Left colon (tissue), 2 donors: ENCODE measurements around the gene TICRR. TPM values are rescaled to one million over a fixed set of nuclear protein-coding genes. Genes with fewer than 3 reads are reported as not detected.
A peak's percentile ranks its signal among the peaks of the same experiment; 100 is the strongest.

Source experiments
- ATAC-seq: fragments of 200-7000 bp; cut with Tn5 transposase; one replicate; pipeline ENCODE4 v1.9.1; 2020; ENCODE audit warnings: mild to moderate bottlenecking, moderate library complexity
- DNase-seq, 2 donors: peaks; one replicate each; pipeline ENCODE4 v3.0.0-alpha.2; 2020
- intact Hi-C, 2 donors: fragments of 100-400 bp; cut with DNase I in 1 of 2; cut with micrococcal nuclease in 1 of 2; formaldehyde crosslinking; loops; one replicate each; pipeline versions ENCODE4 v1.11.2 to v1.14.0; 2022; cut with DNase I, micrococcal nuclease
- total RNA-seq, 2 donors: library from RNA; stranded (reverse); fragmentation: NEBNext Ultra II Directional; extraction: Animal tissue kit (Norgen Biotek cat#: 25700); gene quantifications; one replicate each; pipeline ENCODE4 v1.2.1, GENCODE V29; 2021
- donor health status: DM: no; HTN: no; CAD: no.
- donor health status: DM: yes; HTN: yes; CAD: no.

Gene TICRR
- total RNA-seq, 2 donors from 2014 or later = 1.3 to 4.4 TPM

DNA sequence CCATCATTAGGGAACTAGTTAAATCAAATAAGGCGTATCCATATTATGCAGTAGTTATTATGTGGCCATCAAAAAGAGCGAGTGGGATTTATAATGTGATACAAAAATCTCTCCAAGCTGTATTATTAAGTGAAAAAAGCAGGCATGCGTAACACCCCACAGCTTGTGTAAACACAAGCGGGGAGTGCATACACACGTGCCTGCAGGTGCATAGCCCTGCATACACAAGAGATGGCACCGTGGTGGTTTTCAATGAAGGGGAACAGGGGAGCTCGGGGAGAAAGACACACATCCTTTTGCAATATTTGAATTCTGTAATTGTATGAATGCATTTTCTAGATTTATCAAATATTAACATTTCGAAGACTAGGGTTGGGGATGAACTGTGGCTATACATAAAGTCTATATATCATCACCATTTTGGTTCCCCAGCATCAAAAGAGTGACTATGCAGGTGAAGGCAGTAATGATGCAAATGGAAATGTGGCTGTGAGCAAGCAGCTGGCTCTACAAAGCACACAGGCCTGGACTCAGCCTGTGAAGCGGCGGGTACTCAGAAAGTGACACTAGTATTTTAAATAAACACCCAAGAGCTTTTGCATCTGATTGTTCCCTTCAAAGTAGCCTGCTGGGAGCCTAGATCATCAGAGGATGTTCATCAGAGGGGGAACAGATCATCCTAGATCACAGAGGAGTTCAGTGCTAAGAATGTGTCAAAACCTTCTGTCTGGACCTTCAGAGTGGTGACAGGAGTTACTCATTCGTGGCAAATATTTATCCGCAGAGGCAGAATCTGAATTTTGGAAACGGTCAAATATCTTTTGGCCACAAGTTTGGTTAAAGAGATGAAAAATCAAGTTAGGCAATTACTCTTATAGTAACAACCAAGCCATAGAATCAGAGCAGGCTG lies 89.4 kb downstream of the TICRR start:
- intact Hi-C loops = no loop called here
- ATAC-seq (no peak), DNase-seq (no peak)

DNA sequence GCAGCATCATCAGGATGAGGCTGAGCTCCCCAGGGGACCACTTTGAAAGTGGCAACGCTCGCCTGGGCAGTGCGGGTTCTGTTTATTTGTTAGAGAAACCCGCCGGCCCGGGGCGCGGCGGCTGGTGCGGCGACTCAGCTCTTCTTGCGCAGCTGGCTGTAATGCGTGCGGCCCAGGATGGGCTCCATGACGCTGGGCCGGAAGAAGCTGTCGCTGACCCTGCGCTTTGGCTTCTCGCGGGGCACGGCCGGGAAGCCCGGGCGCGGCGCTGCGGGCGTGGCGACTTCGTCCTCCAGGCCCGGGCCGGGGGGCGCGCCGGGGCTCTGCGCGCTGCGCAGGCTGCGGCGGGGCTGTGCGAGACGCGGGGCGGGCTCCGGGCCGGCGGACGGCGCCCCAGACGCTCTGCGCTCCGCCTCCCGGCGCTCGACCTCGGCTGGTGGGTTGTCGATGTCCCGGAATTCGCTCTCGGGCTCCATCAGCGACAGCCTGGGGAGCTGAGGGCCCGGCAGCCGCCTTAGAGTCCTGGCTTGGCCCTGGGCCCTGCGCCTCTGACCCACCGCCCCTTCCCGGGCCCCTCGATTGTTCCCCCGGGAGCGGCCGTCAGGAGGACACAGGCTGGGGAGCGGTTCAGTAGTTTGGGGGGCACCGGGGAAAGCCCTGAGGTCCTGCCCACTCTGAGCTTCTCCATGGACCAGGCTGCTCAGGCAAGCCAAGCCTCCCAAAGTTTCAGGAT lies 90.3 kb downstream of the TICRR start:
- ATAC-seq (peak; percentile 59), DNase-seq (peak in 1 of 2 donors; percentile 76)
- intact Hi-C loops = no loop called here

DNA sequence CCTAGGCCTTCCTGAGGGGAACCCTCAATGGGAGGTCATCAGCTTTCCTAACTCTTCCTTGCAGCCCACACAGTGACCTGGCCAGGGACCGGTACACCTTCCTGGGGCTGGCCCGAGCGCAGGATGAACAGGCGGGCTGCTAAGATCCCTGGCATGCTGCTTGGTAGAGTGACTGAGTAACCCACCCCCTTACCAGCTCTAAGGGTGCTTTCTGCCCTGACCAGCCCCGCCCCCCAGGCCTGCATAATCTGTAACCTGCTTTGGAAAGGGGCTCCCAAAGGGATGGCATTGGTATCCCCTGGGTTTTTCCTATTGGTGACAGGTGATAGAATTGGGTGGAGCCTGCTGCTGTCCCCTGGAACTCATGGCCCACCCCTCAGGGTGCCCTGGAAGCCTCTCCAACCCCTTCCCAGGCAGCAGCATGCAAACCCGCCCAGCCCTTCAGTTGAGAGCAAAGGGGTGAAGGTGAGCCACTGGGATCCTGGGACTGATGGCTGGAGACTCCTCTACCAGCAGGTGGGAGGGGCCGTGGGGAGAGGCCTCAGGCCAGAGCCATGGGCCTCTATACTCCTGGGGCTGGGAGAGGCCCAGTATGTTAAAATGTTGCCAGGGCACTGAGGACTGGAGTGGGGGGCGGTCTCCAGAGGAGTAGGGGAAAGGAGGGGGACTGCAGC lies 91.1 kb downstream of the TICRR start:
- peak in 1 of 2 donors; percentile 37 for DNase-seq
- ATAC-seq = no peak
- intact Hi-C loops = no loop called here

DNA sequence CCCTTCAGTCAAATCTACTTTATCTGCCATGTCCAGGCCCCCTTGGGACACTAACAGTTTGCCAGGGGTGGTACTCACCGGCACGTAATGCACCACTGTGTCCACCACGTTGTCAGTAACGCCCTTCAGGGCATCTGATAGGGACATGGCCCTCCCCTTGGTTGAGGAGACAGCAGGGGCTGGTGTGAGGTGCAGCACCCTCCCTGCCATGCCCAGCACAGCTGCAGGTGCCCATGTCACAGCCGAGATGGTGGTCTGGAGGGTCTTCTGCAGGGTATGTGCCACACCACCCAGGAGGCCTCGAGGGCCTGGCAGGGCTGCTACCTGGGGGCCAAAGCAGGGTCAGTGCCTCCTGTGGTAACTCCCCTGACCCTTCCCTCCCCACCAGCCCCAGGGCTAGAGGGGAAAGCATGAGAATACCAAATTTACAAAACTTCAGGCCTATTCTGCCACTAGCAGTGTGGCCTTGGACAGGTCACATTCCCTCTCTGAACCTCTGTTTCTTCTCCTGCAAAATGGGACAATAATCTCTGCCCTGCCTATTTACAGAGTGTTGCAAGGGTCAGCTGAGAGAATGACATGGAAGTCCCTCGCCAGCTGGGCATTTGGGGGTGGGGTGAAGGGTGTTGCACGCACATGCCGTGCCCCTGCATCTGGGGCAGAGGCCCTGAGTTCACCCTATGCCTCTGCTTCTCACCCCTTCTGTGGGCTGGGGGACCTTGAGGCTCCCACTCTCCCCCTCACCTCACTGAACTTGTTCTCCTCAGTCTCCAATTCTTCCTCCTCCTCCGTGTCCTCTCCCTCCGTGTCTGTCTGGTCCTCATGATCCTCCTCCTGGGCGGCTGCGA lies 91.8 kb downstream of the TICRR start:
- no peak for ATAC-seq
- intact Hi-C loops = no loop called here

DNA sequence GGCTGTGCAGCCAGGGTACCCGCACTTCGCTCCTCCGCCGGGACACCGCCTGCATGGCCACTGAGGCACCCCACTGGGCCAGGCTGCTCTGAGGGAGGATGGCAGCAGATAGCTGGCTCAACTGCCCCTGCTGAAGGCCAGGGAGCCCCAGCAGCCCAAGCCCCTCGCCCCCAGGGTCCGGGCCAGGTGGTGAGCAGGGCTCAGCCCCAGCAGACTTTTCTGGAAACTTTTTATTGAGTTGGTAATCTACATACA lies 92.4 kb downstream of the TICRR start:
- intact Hi-C loops = no loop called here
- DNase-seq = no peak
- ATAC-seq = no peak

More for the DNA sequence above, 91.8 kb downstream of the TICRR start:
- no peak for DNase-seq

DNA sequence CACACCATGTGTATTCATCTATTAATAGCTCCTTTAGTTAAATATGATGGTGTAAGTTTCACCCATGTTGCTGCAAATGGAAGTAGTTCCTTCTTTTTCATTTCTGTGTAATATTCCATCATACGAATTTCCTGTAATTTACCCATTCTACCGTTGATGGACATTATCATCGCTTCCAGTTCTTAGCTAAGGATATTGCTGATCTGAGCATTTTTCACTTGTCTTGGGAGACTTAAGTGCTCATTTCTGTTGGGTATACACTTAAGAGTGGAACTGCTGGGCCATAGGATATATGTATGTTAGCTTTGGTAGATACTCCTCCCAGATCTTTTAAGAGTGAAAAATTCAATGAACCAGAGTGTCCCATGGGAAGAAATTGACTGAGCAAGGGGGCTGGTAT lies 92.9 kb downstream of the TICRR start:
- ATAC-seq (no peak), DNase-seq (no peak)
- intact Hi-C loops = no loop called here

DNA sequence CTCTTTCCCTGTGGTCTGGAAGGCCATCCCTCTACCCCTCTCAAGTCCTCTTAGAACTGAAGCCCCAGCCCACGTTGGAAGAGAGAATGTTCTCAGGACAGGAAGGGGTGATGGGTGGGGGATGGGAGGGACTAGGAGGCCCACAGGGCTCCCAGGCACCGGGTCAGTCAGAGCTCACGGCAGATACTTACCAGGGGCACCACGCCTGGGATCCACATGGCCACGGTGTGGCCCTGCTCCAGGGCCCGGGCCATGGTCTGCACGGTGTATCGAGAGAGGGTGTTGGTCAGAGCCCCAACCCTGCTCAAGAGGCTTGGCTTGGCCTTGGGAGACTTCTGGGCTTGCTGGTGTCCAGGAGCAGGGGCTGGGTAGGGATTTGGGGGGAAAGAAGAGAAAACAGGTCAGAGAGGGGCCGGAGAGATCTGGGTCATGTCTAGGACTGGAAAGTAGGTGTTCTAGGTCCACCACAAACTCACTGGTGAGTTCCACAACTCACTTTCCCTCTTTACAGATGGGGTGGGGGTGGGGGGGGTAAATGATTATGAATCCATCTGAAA lies 94.1 kb downstream of the TICRR start:
- ATAC-seq = no peak
- DNase-seq = no peak
- intact Hi-C loops = no loop called here

DNA sequence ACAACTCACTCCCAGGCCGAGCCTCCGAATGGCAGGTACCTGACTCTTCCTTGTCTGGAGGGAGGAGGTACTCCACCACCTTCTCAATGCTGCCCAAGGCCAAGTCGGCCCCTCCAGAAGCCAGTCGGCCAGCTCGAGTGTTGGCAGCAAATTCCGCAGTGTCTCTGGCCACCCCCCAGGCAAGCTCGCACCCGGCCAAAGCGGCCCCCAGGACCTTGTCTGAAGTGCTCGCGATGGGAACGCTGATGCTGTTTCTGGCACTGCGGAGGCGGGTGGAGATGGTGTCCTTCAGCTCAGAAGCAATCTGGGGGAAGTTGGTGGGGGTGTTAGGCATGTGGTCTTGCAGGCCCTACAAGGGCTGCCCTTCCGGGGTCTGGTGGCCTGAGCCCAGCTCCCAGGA lies 94.7 kb downstream of the TICRR start:
- ATAC-seq (no peak), DNase-seq (no peak)
- intact Hi-C loops = no loop called here

DNA sequence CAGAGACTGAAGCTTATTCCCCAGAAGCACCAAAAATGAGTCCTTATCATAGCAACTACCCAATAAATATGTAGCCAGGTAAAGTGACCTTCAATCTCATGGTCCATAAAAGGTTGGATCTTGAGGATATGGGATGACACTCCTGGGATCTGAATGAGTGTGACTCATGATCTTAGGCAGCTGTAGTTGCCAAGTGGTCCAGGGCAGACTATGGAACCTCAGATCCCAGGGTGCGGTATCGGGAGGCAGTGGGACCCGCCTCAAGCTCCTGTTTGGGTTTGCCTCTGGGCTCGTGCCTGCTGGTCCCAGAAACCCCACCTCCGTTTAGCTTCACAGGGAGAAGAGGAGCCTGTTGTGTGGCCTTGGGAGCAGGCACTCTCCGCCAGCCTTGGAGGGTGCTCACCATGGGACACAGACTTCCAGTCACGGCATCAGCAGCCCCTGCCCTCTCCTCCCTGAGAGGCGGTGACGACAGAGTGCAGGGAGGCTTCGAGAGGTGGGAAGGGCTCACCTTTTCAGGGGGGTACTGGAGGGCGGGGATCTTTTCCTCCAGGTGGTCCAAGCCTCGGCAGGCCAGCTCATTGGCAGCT lies 95.8 kb downstream of the TICRR start:
- no peak for DNase-seq
- intact Hi-C loops = no loop called here
- peak; percentile 84 for ATAC-seq

DNA sequence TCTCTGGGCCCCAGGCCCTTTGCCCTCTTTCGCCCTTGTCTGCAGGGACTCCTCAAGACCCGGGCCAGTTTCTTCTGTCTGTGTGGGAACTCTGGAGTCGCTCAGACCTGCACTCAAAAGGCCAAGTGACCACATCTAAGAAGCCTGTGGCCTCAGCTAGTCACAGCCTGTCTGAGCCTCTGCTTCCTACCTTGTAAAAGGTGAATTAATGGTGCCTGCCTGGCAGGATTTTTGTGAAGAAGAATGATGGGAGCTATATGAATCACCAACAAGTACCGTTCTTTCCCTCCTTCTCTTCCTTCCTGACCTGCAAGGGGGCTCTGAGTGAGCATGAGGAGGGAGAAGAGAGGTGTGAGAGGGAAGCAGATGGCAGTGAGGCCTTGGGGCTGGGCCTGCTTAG lies 96.4 kb downstream of the TICRR start:
- ATAC-seq (no peak), DNase-seq (no peak)
- intact Hi-C loops = no loop called here

DNA sequence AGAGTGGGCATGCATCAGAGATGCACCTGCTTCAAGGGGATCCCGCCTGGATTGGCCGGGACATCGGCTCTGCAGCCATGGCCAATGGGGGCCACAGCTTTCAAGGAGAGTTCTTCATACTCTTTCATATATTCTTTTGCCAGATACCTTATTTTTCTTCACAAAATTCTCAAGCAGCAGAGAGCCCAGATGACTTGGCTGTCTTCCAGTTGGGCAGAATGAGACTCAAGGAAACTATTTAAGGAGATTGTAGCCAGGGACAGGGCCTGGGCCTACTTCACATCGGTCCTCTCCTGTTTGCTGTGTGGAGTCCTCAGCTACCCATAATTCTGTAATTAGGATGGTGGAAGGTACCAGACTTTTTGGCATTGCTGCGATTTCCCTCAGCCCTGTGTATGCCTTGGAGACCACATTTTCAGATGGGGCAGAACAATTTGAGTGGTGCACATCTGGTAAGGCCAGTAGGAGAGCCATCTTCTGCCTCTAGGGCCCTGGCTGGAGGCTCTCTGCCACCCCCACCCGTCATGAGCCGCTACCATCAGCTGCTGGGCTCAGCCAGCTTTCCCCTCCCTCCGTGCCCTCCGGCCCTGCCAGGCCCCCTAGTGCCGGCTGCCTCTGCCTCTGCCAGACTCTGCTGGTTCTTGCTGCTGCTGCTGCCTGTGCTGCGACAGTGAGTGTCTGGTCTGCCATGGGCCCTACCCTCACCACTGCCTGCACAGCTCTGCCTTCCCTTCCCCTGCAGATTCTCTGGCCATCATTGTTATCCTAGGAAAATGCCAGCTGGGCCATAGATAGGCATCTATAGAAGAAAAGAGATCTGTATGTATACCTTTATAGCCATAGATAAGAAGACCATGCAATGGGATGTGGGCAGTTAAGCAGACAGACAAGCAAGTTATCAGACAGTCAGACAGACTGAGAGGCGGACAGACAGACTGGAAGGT lies 97.2 kb downstream of the TICRR start:
- intact Hi-C loops = no loop called here
- no peak for DNase-seq

DNA sequence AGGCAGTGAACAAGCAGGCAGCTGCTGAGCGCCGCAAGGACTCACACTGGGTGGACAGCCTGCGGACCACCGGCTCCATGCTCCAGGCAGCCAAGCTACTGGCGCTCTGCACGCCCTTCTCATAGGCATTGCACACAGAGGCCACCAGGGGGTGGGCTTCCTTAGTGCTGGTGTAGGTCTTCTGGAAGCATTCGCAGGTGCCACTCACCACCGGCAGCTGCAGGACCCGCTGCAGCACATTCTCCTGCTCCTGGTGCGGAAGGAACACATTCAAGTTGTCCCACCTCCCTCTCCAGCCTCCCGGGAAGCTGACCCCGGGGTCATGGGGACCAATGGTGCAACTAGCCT lies 97.9 kb downstream of the TICRR start:
- ATAC-seq (no peak), DNase-seq (no peak)
- intact Hi-C loops = no loop called here

More for the DNA sequence above, 97.2 kb downstream of the TICRR start:
- ATAC-seq = no peak

DNA sequence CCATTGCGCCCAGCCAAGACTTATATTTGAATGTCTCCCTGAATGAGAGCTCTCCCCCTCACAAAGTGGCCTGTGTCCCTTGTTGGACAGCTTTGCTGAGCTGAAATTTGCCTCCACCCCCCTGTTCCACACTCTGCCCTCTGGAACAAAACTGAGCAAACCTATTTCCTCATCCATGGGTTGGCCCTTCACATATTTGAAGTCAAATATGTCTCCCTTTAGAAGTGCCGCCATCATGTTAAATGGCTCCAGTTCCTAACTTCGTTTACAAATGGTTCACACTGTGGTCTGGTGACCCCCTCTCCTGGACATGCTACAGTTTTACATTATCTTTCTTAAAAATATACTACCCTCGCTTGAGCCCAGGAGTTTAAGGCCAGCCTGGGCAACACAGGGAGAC lies 99.3 kb downstream of the TICRR start:
- ATAC-seq (no peak), DNase-seq (no peak)
- intact Hi-C loops = no loop called here

DNA sequence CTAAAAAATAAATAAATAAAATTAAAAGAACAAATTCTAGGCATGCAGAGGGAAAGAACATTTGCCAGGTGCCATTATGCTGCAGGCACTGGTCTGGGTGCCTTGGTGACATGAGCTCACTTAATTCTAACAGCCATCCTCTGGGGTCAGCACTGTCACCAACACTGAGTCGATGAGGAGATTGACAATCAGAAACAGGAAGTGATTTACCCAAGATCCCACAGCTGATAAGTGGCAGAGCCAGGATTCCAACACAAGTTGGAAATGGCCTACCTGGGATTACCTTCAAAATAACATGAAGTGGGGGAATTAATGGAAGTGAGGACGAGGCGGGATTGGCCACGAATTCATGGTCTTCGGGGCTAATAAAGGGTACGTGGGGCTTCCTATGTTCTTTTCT lies 100.3 kb downstream of the TICRR start:
- intact Hi-C loops = no loop called here
- DNase-seq (no peak), ATAC-seq (no peak)

DNA sequence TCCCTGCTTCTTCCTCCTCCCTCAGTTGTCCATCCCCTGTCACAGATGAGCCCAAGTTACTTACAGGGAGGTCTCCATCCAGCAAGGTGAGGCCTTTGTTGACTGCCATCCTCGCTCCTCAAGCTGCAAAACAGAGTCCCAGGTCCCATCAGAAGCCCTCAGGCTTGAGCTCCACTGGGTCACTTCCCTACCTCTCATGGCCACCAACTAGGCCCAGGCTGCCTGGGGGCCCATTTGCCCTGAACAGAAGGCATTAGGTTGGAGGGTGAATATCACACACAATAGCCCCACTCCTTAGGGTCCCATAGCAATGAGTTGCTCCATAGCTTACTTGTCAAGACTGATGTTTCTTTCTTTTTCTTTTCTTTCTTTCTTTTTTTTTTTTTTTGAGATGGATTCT lies 102.1 kb downstream of the TICRR start:
- ATAC-seq = no peak
- DNase-seq = no peak
- intact Hi-C loops = no loop called here
